GM21423 (cell line): ENCODE measurements around the gene STMND1.
"Not testable (repeated sequence)": the region's sequence is repeated elsewhere in the genome, so short reads cannot be mapped to it uniquely, and the experiment has no call there.

Source experiments
- ATAC-seq: cut with Tn5 transposase; IDR thresholded peaks from one replicate; pipeline ENCODE4 v1.9.1; 2021; ENCODE audit warnings: mild to moderate bottlenecking, moderate library complexity; ENCODE audit not compliant: unreplicated experiment

Gene STMND1

GRCh38 chr6:17101422-17102257 lies at the start of gene STMND1:
Gene STMND1 (plus strand): TSS chr6:17102050. CDS start chr6:17102258, 208 bp downstream.
- ATAC-seq, result no peak

- no peak for ATAC-seq
Observed at GRCh38 chr6:17054647-17055046, 47.2 kb upstream of the STMND1 start.

DNA sequence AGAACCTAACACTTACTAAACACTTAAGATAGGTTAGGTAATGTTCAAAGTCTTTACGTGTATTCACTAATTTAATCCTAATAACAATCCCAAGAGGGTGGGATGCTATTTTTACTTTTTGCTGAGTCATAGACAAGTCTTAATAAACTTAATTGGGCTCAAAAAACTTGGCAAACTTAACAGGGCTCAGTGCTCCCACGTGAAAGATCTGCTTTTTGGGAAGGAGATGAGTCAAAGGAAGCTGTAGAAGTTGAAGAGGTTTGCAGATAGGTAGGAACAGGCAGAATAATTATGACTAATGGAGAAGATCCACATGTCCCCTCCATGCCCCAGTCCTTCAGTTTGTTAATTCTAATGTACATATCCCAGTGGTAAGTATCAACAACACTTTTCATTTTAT lies 44.5 kb upstream of the STMND1 start:
- no peak for ATAC-seq

DNA sequence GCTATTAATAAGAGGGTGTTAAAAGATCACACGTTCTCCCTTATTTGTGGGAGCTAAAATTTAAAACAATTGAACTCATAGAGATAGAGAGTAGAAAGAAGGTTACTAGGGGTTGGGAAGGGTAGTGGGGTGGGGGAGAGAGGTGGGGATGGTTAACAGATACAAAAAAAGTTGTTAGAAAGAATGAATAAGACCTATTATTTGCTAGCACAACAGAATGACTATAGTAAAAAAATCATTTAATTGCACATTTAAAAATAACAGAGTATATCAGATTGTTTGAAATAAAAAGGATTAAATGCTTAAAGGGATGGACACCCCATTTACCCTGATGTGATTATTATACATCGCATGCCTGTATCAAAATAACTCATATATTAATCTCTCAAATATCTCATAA lies 43.3 kb upstream of the STMND1 start:
- no peak for ATAC-seq

DNA sequence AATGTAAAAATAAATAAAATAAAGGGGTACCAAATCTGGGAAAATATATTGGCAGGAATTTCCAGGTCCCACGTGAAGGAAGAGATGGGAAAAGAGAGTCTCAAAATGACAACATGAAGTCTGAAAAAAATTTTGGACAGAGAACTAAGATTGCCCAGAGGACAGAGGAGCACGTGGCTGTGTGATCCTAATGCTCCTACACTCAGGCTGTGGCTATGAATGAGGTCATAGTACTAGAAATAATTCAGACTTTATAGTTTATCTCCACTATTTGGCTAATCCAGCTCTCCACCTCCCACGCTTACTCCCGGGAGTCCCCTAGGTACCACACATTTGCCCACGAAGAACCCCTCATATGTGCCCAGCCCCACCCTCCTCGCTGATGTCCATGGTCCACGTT lies 42.8 kb upstream of the STMND1 start:
- no peak for ATAC-seq

DNA sequence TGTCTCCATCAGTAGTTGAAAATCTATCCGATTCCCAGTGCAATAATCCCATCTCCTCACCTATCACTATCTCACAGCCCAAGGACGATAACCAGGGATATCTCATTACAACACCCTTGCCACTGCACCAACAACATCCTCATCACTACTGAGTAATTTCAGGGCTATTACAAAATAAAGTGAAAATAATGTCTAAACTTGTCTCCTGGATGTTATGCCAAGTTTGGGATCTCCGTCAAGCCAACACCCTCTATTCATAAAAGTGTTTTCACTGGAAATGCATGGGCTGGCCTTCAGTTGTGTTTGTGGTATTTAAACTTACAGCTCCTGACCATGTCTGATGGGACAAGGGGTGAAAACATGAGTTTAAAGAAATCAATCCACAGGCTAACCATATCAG lies 42.0 kb upstream of the STMND1 start:
- no peak for ATAC-seq

DNA sequence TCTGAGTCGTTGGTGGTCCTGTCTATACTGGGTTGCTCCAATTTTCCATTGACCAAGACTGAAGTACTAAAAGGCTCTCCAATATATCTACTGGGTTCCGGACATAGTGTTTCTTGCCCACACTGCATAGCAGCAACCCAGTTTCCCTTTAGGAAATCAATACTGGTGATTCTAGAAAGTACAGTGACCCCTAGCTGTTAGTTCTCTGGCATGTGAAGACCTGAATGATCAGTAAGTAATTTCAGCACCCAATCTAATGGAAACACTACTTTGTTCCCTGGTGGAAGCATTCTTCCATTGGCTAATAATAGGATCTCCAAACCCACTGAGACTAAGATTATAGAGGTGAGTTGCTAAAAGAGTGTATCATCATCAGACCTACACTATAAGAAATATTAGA lies 40.8 kb upstream of the STMND1 start:
- ATAC-seq, result no peak

- ATAC-seq, result no peak
Observed at GRCh38 chr6:17062871-17063440, 38.9 kb upstream of the STMND1 start.

DNA sequence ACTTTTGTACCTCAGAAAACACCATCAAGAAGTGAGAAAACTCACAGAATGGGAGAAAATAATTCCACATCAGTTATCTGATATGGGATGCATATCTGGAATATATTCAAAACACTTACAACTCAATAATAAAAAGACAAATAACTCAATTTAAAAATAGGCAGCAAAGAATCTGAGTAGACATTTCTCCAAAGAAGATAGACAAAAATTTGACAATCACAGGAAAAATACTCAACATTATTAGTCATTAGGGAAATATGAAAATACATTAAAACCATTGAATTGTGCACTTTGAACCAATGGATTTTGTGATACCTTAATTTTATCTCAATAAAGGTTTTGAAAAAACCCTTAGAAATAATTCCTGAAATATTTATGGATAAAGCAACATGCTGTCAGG lies 36.9 kb upstream of the STMND1 start:
- no peak for ATAC-seq

- ATAC-seq, result no peak
Observed at GRCh38 chr6:17066610-17067009, 35.2 kb upstream of the STMND1 start.

- not testable (repeated sequence) for ATAC-seq
Observed at GRCh38 chr6:17068972-17069371, 32.9 kb upstream of the STMND1 start.

DNA sequence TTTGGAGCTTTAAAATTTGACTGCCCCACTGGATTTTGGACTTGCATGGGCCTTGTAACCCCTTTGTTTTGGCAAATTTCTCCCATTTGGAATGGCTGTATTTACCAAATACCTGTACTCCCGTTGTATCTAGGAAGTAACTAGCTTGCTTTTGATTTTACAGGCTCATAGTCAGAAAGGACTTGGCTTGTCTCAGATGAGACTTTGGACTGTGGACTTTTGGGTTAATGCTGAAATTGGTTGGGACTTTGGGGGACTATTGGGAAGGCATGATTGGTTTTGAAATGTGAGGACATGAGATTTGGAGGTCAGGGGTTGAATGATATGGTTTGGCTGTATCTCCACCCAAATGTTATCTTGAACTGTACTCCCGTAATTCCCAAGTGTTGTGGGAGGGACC lies 31.4 kb upstream of the STMND1 start:
- not testable (repeated sequence) for ATAC-seq

- not testable (repeated sequence) for ATAC-seq
Observed at GRCh38 chr6:17073596-17073995, 28.3 kb upstream of the STMND1 start.

- no peak for ATAC-seq
Observed at GRCh38 chr6:17081273-17081672, 20.6 kb upstream of the STMND1 start.

DNA sequence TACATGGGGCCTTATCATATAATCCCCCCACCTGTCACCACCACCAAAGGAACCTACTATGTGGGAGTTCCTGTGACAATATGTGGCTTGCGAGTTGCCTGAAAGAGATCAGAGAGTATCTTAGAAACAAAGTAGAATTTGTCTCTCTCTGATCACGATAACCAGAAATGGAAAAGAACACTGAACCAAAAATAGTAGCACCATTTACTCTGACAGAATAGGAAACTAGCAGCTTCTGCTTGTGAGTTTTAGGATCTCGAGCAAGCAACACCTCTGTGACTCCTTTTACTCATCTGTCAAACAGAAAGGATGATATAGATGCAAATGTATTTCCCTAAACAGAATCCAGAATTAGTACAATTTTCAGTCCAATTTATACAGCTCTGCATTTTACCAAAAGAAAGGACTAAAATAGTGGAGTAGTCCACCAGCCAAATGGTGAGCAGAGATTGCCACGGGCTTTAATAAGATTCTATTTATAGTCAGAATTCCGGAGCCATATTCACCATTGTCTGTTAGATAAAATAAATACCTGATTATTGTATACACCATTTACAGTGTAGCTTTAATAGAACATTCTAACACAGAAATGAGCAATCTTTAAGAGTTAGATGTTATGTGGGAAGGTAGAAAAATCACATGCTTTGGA lies 19.9 kb upstream of the STMND1 start:
- no peak for ATAC-seq

- ATAC-seq, result no peak
Observed at GRCh38 chr6:17083397-17083796, 18.5 kb upstream of the STMND1 start.

- no peak for ATAC-seq
Observed at GRCh38 chr6:17086469-17086868, 15.4 kb upstream of the STMND1 start.

DNA sequence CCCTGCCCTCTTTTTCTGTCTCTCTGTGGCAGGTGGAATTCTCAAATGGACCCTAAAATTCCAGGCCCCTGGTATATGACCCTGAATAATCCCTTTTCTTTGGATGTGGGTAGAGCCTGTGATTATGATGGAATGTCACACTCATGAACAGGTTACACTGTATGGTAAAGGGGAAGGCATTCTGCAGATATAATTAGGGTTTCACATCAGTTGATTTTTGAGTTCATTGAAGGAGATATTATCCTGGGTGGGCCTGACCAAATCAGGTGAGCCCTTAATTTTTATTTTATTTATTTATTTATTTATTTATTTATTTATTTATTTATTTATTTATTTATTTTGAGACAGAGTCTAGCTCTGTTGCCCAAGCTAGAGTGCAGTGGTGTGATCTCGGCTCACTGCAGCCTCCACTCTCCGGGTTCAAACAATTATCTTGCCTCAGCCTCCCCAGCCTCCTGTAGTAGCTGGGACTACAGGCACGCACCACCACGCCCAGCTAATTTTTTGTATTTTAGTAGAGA lies 13.7 kb upstream of the STMND1 start:
- no peak for ATAC-seq

GRCh38 chr6:17091122-17091521 lies 10.7 kb upstream of the STMND1 start:
- ATAC-seq, result no peak

GRCh38 chr6:17093686-17094085 lies 8.2 kb upstream of the STMND1 start:
- ATAC-seq, result no peak

DNA sequence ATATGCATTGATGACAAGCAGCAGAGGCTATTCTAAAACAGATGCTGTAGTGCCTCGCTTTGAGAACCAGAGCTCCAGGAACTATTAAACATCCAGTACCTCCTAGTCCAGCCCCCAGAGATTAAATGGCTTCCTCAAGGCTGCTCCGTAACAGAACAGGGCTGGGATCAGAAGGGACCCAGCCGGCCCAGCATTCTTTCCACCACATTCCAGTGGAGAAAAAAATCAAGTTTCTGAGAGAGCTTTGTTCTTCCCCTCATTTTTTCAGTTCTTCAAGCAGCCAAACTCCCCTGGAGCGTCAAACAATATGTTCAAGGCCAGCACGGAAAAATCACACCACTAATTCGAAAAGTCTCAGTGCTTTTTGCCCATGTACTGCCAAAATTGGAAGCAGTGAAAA lies 5.8 kb upstream of the STMND1 start:
- no peak for ATAC-seq

GRCh38 chr6:17096652-17097051 lies 5.2 kb upstream of the STMND1 start:
- no peak for ATAC-seq
